ENCODE results near the gene SYDE2. TPM values are rescaled to one million over a fixed set of nuclear protein-coding genes. Genes with fewer than 3 reads are reported as not detected.

SYDE2 gene
- total and polyA plus RNA-seq, 9 of the 15 experiments (the other 6 are each of a cell fraction or from before 2014, with no cell fraction given): 0.39 to 8.7 (median 4.5) TPM

DNA sequence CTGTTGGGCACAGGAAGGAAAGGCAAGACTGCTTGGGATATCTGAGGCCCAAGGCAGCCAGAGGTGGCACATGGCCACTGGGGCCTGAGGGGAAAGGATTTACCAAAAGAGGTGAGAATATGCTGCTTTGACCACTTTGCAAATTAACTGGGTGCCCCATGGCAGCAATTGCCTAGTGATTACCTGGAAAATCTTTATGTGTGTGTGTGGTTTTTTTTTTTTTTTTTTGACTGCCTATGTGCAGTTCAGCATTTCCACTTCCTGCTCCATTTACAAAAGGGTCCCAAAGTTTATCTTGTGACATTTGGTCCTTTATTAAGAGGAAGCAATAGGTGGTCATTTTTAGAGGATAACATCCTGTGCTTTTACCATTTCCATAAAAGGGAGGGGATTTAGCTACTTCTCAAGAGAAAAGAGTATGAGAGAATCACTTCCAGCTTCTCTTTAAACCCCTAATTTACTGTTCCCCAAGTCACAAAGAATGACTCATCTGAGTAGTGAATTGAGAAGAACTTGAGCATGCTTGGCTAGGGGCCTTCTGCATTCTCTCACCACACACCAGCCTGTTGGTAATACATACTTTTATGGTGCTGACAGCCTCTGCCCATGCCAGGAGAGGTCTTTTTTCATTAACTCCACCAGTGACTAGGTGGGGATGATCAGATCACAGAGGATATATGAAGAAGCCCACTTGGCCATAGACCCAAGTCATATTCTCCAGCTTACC is 52.1 kb downstream of the SYDE2 start:
- H3K27me3 ChIP-seq (ENCODE audit: control insufficient read depth in 2 of 2, insufficient read depth in 2 of 2, low read length in 2 of 2): no peaks in the 10 kb centered on the region
- in situ Hi-C loops (cut with MboI) (no loop called here), intact Hi-C loops (cut with micrococcal nuclease) (no loop called here)
- no peak overlapping the region for H2AFZ ChIP-seq (ENCODE audit: low read depth, low read length)
- H3K36me3 ChIP-seq (ENCODE audit: control insufficient read depth, insufficient read depth, low read length): no peaks in the 10 kb centered on the region
- no peaks in the 10 kb centered on the region; a peak in 1 of 5 replicates for H3K4me1 ChIP-seq (replicated peaks in 1 of 2; ENCODE audit: control insufficient read depth in 2 of 2, insufficient read depth in 2 of 2, low read length in 2 of 2)
- no peaks in the 10 kb centered on the region for H3K79me2 ChIP-seq (ENCODE audit: control insufficient read depth, insufficient read depth, low read length)
- ATAC-seq (no peak), FAIRE-seq (no peak), DNase-seq (ENCODE audit: extremely low read depth in 1 of 4, low spot score in 3 of 4) (no peak)
- H3K9me1 ChIP-seq (ENCODE audit: control insufficient read depth, insufficient read depth, low read length): no peaks in the 10 kb centered on the region
- no peaks in the 10 kb centered on the region for H4K20me1 ChIP-seq (replicated peaks; ENCODE audit: control insufficient read depth, insufficient read depth, low read length)
- H3K9ac ChIP-seq (ENCODE audit: insufficient read depth in 1 of 2, low read depth in 2 of 2, low read length in 2 of 2): no peak overlapping the region
- ChIA-PET POLR2A (no interaction called here), CTCF (ENCODE audit: low intra/inter-chr PET ratio) (no interaction called here)
- no peaks in the 10 kb centered on the region for H3K9me3 ChIP-seq (replicated peaks; ENCODE audit: control insufficient read depth, insufficient read depth, low read depth, low read length)
- no TSS peak for BruUV-seq (replicated peaks)
- no peak overlapping the region for H3K4me3 ChIP-seq
- H3K4me2 ChIP-seq (ENCODE audit: insufficient read depth, low read length): no peak overlapping the region
- no peak overlapping the region for H3K27ac ChIP-seq (ENCODE audit: extremely low read depth, low read depth, low read length)
- TF ChIP-seq ZNF586 (CRISPR knock-in tag; conservative IDR thresholded peaks at IDR 0.05): no peak
- TF ChIP-seq, protein P1, sequence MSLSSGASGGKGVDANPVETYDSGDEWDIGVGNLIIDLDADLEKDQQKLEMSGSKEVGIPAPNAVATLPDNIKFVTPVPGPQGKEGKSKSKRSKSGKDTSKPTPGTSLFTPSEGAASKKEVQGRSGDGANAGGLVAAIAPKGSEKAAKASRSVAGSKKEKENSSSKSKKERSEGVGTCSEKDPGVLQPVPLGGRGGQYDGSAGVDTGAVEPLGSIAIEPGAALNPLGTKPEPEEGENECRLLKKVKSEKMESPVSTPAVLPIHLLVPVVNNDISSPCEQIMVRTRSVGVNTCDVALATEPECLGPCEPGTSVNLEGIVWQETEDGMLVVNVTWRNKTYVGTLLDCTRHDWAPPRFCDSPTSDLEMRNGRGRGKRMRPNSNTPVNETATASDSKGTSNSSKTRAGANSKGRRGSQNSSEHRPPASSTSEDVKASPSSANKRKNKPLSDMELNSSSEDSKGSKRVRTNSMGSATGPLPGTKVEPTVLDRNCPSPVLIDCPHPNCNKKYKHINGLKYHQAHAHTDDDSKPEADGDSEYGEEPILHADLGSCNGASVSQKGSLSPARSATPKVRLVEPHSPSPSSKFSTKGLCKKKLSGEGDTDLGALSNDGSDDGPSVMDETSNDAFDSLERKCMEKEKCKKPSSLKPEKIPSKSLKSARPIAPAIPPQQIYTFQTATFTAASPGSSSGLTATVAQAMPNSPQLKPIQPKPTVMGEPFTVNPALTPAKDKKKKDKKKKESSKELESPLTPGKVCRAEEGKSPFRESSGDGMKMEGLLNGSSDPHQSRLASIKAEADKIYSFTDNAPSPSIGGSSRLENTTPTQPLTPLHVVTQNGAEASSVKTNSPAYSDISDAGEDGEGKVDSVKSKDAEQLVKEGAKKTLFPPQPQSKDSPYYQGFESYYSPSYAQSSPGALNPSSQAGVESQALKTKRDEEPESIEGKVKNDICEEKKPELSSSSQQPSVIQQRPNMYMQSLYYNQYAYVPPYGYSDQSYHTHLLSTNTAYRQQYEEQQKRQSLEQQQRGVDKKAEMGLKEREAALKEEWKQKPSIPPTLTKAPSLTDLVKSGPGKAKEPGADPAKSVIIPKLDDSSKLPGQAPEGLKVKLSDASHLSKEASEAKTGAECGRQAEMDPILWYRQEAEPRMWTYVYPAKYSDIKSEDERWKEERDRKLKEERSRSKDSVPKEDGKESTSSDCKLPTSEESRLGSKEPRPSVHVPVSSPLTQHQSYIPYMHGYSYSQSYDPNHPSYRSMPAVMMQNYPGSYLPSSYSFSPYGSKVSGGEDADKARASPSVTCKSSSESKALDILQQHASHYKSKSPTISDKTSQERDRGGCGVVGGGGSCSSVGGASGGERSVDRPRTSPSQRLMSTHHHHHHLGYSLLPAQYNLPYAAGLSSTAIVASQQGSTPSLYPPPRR (CRISPR knock-in tag; IDR thresholded peaks at IDR 0.05; ENCODE audit: borderline replicate concordance): no peak
- TF ChIP-seq ZNF644 (tag; IDR thresholded peaks at IDR 0.05; ENCODE audit: low read depth): no peak
- TF ChIP-seq STAT5B (CRISPR knock-in tag; IDR thresholded peaks at IDR 0.05): no peak
- TF ChIP-seq EP400 (IDR thresholded peaks at IDR 0.05): no peak
- no peak for TF ChIP-seq CBFB (CRISPR knock-in tag; IDR thresholded peaks at IDR 0.05)
- TF ChIP-seq KDM5B (IDR thresholded peaks at IDR 0.05; ENCODE audit: insufficient replicate concordance, low read depth, low read length): no peak
